ENCODE data around the gene OGA.

Gene OGA

DNA sequence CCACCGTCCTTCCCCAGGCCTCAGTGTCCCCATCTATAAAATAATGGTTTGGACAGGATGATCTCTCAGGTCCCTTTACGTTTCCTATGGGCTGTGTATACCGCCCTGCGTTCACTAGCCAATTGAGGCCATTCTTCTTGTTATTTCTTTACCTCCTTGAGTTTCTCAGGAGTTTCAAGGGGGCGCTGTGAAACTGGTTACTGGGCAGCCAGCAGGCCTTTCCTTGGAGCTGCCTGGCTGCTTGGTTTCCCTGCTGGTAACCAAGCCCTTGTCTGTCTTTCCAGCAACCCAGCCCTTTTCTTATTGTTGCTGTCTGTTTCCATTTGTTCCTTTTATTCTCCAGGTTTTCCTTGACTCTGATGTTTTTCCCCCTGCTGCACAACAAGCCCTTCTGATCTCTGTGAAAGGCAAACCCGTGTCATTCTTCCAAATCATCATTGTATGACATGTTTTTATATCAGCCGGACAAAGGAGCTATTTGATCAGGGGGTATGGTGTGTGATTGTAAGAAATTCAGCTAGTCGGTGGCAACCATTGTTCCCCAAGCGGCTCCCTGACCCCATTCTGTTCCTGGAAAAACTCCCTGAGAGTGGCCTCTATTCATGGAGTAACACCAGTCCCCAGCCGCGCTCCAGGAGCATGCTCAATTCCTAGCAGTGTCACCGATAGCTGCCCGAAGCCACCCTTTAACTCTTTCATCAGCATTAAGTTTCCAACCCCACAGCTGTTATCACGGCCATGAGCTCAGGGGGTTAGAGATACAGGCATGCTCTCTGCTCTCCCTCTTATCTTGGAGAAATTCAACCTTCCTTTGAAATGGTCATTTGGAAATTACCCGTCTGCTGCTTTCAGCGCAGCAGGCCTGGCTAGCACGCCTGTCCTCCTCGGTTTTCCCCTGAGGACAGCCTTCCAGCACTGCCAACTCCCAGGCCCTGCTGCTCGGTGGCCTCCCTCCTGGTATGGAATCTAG is 68.9 kb downstream of the OGA start:
- no peak for DNase-seq

DNA sequence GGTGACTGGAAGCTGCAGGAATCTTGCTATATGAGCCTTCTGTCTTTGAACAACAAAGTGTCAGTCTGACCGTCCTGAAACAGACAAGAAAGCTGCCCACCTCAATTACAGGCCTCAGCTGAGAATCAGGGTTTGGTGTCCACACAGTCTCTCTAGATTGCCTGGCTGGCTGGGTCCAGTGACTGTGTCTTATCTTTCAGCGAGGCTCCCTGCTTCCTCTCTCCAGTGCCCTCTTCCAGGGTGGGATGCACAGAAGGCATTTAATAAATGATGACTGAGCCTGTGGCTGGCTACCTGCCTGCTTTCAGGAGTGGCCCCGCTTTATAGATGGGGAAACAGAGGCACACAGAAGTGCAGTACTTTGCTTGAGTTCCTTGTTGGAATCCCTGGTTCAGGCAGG is 69.7 kb downstream of the OGA start:
- no peak for DNase-seq

- no peak for DNase-seq
Observed at GRCh38 chr10:101745074-101745696, 73.1 kb downstream of the OGA start.

GRCh38 chr10:101744267-101744666 is 74.0 kb downstream of the OGA start:
- no peak for DNase-seq

GRCh38 chr10:101741938-101742337 is 76.3 kb downstream of the OGA start:
- no peak for DNase-seq

GRCh38 chr10:101736666-101737065 is 81.6 kb downstream of the OGA start:
- DNase-seq, result no peak
